BJ (cell line): ENCODE results near the gene LTA. TPM values are rescaled to one million over a fixed set of nuclear protein-coding genes. Genes with fewer than 3 reads are reported as not detected.

Experiments used
- CTCF ChIA-PET: fragments of 350-600 bp; formaldehyde crosslinking; extraction: SDS; loops from one replicate; lab custom pipeline; 2021; ENCODE audit warnings: antibody characterized with exemption, inconsistent platforms; lab: Yijun Ruan, JAX
- POLR2A ChIA-PET: fragments of 300-600 bp; sonication (Branson Sonifier 250); formaldehyde crosslinking; extraction: SDS; loops from one replicate; lab custom pipeline; 2021; ENCODE audit warnings: antibody characterized with exemption; lab: Charles Lee
- DNase-seq: peaks from one replicate; pipeline ENCODE4 v3.0.0-alpha.2; 2011; ENCODE audit warnings: low read depth
- H3K27me3 ChIP-seq: 2 replicates; pipeline ENCODE4 v1.6.0; 2011; ENCODE audit warnings: low read length; ENCODE audit not compliant: control insufficient read depth, insufficient read depth
- H3K36me3 ChIP-seq: 2 replicates; pipeline ENCODE4 v1.5.1; 2011; ENCODE audit warnings: low read length; ENCODE audit not compliant: control insufficient read depth, insufficient read depth
- H3K4me3 ChIP-seq: 2 replicates; pipeline ENCODE4 v1.5.1; 2011; ENCODE audit warnings: low read depth, mild to moderate bottlenecking, control low read depth, low read length
- polyA plus RNA-seq: library from polyadenylated mRNA; depleted of rRNA; stranded (reverse); fragments of >200 nt; gene quantifications from 2 replicates; pipeline ENCODE4 v1.2.3, GENCODE V29; 2011
- TF ChIP-seq, protein P1 (sequence below): IDR thresholded peaks from 2 replicates; pipeline ENCODE4 v1.5.1; 2011; ENCODE audit warnings: low read depth, mild to moderate bottlenecking, control low read depth, inconsistent platforms, low read length, moderate library complexity; ENCODE audit not compliant: insufficient read depth

The LTA gene
- polyA plus RNA-seq, 1 experiment = not detected

DNA sequence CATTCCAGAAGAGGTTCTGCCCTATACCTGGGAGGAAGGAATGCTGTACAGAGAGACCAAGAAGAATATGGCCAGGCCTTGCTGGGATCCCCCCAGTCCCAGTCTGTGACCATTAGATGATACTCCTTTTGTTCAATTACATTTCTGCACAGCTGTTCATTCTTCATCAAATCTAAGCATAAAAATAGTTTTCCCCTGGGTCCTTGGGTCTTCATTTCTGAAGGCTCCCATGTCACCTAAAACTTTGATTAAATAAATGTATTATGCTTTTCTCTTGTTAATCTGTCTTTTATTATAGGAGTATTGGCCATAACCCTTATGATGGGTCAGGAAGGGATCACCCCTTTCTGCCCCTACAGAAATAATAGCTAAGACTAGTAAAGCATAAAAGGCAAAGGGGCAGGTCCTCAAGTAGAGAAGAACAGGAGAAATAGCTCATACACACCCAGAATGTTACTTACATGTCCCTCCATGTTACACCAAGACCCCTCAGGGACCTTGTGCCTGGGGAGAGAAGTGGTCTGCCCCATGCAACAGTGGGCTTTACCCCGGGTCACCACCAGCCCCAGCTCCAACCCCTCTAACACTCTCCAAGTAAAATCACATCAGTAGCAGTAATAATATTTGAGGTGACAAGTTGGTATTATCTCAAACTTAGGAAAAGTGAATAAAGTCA is 2.1 kb upstream of the LTA start:
- ChIA-PET POLR2A (no interaction called here), CTCF (interaction anchor here (1.1 to 6.5 kb wide), 2 partner anchors 10 to 29 kb away, joined by 5 to 43 read pairs; no protein-coding TSS in a partner anchor)
- DNase-seq = no peak
- peaks cover 1% of the 10 kb centered on the region for H3K27me3 ChIP-seq
- no peaks in the 10 kb centered on the region for H3K36me3 ChIP-seq
- no peak overlapping the region for H3K4me3 ChIP-seq
- TF ChIP-seq, protein P1, sequence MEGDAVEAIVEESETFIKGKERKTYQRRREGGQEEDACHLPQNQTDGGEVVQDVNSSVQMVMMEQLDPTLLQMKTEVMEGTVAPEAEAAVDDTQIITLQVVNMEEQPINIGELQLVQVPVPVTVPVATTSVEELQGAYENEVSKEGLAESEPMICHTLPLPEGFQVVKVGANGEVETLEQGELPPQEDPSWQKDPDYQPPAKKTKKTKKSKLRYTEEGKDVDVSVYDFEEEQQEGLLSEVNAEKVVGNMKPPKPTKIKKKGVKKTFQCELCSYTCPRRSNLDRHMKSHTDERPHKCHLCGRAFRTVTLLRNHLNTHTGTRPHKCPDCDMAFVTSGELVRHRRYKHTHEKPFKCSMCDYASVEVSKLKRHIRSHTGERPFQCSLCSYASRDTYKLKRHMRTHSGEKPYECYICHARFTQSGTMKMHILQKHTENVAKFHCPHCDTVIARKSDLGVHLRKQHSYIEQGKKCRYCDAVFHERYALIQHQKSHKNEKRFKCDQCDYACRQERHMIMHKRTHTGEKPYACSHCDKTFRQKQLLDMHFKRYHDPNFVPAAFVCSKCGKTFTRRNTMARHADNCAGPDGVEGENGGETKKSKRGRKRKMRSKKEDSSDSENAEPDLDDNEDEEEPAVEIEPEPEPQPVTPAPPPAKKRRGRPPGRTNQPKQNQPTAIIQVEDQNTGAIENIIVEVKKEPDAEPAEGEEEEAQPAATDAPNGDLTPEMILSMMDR = no peak

DNA sequence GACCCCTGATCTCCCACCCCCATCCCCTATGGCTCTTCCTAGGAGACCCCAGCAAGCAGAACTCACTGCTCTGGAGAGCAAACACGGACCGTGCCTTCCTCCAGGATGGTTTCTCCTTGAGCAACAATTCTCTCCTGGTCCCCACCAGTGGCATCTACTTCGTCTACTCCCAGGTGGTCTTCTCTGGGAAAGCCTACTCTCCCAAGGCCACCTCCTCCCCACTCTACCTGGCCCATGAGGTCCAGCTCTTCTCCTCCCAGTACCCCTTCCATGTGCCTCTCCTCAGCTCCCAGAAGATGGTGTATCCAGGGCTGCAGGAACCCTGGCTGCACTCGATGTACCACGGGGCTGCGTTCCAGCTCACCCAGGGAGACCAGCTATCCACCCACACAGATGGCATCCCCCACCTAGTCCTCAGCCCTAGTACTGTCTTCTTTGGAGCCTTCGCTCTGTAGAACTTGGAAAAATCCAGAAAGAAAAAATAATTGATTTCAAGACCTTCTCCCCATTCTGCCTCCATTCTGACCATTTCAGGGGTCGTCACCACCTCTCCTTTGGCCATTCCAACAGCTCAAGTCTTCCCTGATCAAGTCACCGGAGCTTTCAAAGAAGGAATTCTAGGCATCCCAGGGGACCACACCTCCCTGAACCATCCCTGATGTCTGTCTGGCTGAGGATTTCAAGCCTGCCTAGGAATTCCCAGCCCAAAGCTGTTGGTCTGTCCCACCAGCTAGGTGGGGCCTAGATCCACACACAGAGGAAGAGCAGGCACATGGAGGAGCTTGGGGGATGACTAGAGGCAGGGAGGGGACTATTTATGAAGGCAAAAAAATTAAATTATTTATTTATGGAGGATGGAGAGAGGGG is 1.4 kb downstream of the LTA start:
- Histone ChIP-seq H3K36me3 (no peaks in the 10 kb centered on the region), H3K27me3 (peaks cover 1% of the 10 kb centered on the region), H3K4me3 (no peak overlapping the region)
- ChIA-PET CTCF (interaction anchor here (1.0 to 5.3 kb wide), 6 partner anchors 8 to 28 kb away, joined by 3 to 35 read pairs (median 4); partner anchors contain the start of gene NFKBIL1), POLR2A (no interaction called here)
- TF ChIP-seq, protein P1 = no peak
- no peak for DNase-seq

DNA sequence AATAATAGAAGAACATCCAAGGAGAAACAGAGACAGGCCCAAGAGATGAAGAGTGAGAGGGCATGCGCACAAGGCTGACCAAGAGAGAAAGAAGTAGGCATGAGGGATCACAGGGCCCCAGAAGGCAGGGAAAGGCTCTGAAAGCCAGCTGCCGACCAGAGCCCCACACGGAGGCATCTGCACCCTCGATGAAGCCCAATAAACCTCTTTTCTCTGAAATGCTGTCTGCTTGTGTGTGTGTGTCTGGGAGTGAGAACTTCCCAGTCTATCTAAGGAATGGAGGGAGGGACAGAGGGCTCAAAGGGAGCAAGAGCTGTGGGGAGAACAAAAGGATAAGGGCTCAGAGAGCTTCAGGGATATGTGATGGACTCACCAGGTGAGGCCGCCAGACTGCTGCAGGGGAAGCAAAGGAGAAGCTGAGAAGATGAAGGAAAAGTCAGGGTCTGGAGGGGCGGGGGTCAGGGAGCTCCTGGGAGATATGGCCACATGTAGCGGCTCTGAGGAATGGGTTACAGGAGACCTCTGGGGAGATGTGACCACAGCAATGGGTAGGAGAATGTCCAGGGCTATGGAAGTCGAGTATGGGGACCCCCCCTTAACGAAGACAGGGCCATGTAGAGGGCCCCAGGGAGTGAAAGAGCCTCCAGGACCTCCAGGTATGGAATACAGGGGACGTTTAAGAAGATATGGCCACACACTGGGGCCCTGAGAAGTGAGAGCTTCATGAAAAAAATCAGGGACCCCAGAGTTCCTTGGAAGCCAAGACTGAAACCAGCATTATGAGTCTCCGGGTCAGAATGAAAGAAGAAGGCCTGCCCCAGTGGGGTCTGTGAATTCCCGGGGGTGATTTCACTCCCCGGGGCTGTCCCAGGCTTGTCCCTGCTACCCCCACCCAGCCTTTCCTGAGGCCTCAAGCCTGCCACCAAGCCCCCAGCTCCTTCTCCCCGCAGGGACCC is 2.3 kb downstream of the LTA start:
- ChIA-PET POLR2A (interaction anchor here (0.6 kb wide), 1 partner anchor 19 kb away, joined by 3 read pairs; no protein-coding TSS in a partner anchor), CTCF (interaction anchor here (0.9 to 5.3 kb wide), 6 partner anchors 9 to 29 kb away, joined by 3 to 35 read pairs (median 4); partner anchors contain the start of gene NFKBIL1)
- no peak for DNase-seq
- no peaks in the 10 kb centered on the region for H3K36me3 ChIP-seq
- H3K27me3 ChIP-seq = peaks cover 1% of the 10 kb centered on the region
- TF ChIP-seq, protein P1 = no peak
- no peak overlapping the region for H3K4me3 ChIP-seq

DNA sequence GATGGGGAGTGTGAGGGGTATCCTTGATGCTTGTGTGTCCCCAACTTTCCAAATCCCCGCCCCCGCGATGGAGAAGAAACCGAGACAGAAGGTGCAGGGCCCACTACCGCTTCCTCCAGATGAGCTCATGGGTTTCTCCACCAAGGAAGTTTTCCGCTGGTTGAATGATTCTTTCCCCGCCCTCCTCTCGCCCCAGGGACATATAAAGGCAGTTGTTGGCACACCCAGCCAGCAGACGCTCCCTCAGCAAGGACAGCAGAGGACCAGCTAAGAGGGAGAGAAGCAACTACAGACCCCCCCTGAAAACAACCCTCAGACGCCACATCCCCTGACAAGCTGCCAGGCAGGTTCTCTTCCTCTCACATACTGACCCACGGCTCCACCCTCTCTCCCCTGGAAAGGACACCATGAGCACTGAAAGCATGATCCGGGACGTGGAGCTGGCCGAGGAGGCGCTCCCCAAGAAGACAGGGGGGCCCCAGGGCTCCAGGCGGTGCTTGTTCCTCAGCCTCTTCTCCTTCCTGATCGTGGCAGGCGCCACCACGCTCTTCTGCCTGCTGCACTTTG is 3.3 kb downstream of the LTA start, which contains the start of gene TNF:
TSS of gene TNF (plus strand) at position 231 of the 567 bp plus-strand sequence. CDS start at position 408, 177 bp downstream.
- no peak within 1 kb of the TSS for H3K4me3 ChIP-seq
- no peak for DNase-seq
- H3K36me3 ChIP-seq = no peaks in the 10 kb centered on the region
- TF ChIP-seq, protein P1 = no peak
- CTCF ChIA-PET = interaction anchor here (1.1 to 5.3 kb wide), 4 partner anchors 8 to 26 kb away, joined by 3 to 35 read pairs (median 10); partner anchors contain the start of gene NFKBIL1
- H3K27me3 ChIP-seq = no peaks in the 10 kb centered on the region; the same call in 1 of the 2 replicates
- POLR2A ChIA-PET = no interaction called here
